ENCODE data around the gene RYR1.

GRCh38 chr19:38524994-38525634 is 91.6 kb downstream of the RYR1 start:
- TF ChIP-seq MAX (IDR thresholded peaks at IDR 0.05), result no peak
- no peak for TF ChIP-seq CTCF (IDR thresholded peaks at IDR 0.05 in 2 of 3, conservative IDR thresholded peaks at IDR 0.05 in 1 of 3; ENCODE audit: borderline replicate concordance in 1 of 3, insufficient read depth in 1 of 3, low read depth in 2 of 3, low read length in 2 of 3)
- TF ChIP-seq CEBPB (IDR thresholded peaks at IDR 0.05; ENCODE audit: low read depth), result no peak

All from HCT116 (cell line).